GM19468 (cell line): ENCODE results near the gene EIF4E3.
A peak's percentile ranks its signal among the peaks of the same experiment; 100 is the strongest.

Experiments
- ATAC-seq: cut with Tn5 transposase; IDR thresholded peaks from one replicate; pipeline ENCODE4 v1.9.1; 2021; ENCODE audit warnings: mild to moderate bottlenecking, moderate library complexity, moderate number of reproducible peaks; ENCODE audit not compliant: unreplicated experiment; ENCODE audit errors: extremely low read depth

The EIF4E3 gene

DNA sequence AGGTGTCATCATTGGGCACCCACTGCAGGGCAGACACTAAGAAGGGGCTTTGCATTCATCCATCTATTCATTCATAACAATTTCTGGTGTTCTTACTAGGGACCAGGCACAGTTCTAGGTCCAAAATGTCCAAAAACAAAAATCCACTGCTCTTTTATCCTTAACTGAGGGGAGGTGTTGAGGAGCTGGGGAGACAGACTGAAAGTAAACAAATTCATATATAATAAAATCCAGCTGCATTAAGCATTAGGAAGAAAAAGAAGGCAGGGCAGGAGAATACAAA lies 1.1 kb downstream of the EIF4E3 start:
- no peak for ATAC-seq

DNA sequence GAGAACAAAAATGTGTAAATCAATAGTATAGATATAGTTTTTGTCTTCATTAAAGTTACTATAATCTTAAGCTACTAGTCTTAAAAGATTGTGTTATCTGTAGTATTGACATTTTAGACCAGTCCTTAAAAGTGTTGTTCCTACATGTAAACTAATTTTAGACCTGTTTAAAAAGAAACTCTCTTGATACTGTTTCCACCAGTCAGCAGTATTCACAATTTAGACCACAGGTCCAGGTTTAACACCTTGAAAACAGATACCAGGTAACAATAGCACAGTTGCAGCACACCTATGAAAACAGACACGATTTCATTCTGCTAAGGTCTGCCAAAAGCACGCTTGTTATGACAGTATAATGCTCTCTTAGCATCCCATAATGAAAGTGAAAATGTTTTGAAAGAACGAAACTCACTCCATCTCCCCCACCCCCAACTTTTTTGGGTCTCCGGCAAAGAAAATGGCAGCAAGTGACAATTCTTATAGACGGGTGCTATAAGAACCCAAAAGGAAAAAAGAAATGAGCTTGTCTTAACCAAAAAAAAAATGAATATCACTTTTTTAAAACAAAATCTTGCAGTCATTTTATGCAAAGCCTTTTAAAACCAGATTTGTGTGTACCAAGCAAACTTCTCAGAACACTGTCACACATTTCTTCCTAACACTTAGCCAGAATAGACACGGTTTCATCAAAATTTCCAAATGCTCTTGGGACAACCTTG lies 1.6 kb downstream of the EIF4E3 start:
- no peak for ATAC-seq

DNA sequence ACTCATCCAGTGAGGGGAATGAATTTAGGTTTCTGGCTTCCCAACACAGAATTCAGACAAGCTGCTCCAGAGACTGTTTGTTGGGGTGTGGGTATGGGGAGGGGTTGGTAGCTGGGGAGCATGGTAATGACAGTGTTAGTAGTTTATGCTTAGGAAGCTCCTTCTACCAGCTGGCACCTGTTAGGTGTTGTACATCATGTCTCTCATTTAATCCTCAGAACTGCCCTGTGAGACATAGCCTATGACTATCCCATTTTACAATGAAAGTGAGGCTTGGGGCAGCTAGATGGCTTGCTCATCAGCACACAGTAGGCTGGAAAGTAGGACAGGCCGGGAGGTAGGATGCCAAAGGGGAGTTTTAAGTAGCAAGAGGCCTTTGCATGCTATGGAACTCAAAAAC lies 2.5 kb downstream of the EIF4E3 start:
- ATAC-seq: no peak

DNA sequence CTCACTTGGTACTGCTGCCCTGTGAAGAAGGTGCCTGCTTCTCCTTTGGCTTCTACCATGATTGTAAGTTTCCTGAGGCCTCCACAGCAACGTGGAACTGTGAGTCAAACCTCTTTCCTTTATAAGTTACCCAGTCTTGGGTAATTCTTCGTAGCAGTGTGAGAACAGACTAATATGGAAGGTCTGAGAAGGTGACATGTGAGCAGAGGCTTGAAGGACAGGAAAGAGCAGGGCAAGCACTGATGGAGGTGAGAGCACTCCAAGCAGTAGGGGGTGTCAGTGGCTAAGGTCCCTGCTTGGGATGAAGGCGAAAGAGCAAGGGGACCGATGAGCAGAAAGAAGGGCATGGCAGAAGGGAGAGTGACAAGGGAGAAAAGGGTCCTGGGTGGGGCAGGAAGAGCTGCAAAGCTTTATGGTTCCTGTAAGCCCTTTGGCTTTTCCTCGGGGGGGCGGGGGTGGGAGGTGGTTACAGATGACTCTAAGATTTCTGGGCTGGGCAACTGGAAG lies 3.5 kb downstream of the EIF4E3 start:
- no peak for ATAC-seq

DNA sequence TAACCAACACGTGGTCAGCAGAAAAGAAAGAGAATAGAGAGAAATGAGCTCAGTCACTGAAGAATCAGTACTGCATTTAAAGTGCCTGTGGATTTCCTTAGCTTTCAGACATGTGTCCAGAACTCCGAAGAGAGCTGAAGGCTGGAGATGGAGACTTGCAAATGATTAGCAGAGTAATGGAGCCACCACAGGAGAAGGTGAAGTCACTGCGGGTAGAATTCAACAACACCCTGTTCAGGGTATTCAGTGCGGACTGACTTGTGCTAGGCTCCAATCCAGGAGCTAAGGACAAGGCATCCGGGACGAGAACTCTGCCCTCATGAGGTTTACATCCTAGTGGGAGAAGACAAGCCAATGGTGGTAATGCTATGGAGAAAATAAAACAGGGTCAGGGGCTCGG lies 4.2 kb downstream of the EIF4E3 start:
- no peak for ATAC-seq

DNA sequence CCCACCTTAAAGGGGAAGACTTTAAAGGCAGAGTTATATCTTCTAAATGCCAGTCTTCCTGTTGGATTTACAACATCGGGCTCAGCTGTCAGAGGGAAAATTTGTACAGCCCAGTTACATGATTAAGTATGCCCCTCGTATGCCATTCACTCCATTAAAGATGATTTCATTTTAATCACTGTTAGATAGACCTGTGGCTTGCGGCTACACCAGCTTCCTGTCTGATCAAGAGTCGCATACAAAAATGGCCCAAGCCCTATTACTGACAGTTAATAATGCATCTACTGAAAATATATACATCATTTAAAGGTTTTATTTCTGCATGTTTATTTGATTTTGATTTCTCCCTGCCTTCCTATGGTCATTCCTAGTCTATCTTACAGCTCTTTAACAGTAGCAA lies 7.1 kb downstream of the EIF4E3 start:
- ATAC-seq: no peak

DNA sequence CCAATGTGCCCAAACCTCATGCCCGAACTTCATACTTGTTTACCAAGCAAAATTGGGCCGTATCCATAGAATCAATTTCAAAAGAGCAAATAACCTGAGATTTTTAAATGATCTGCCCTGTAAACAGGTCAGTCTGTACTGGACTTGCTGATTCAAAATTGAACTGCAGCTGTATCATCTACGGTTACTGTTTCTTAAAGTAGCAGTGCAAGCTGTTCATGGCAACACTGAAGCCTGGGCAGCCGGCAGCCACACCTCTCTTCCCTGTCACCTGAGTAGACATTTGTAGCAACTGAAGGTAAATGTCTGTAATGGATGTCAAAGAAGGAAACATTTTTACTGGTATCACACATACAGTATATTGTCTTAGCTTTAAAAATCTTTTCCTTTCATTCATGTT lies 10.6 kb downstream of the EIF4E3 start:
- no peak for ATAC-seq

DNA sequence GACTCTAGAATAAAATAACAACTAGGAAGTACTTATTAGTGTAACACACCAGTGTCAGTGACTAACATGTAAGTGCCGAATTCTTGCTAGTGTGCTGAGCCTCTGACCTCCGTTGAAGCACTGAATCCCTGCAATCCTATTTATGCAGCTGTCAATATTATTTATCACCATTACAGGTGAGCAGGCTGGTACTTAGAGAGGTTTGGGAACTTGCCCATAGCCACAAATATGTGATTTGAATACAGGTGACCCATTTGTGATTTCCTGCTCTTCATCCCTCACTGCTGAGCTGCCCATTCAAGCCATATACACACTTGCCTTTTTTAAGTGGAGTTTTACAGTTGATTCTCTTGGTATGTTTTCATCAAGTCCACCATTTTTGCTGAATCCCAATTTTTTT lies 12.2 kb downstream of the EIF4E3 start:
- ATAC-seq: no peak

DNA sequence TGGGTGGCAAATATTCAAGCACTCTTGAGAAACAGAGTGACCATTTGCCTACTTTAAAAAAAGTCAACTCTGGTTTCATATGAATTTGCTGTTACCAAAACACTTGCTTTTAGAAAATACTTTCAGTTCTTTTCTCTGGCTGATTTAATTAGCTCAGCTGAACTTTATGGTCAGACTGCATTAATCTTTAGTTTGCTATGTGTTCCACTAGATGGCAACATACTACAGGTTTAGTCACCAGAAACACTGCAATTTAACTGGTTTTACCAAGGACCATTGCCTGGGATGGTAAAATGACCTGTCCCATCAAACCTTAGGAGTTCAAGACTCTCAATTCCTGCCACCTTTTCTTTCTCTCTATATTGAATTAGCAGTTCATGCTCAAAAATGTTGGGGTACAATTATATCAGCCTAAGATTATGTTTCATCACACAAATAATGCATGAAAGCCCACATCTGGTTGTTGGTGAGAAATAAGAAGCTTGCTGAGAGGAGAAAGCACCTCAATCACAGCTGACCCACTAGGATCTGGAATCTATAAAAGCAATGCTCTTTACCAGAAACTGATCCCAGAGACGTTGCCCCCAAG lies 14.2 kb downstream of the EIF4E3 start:
- peak; percentile 39 for ATAC-seq

DNA sequence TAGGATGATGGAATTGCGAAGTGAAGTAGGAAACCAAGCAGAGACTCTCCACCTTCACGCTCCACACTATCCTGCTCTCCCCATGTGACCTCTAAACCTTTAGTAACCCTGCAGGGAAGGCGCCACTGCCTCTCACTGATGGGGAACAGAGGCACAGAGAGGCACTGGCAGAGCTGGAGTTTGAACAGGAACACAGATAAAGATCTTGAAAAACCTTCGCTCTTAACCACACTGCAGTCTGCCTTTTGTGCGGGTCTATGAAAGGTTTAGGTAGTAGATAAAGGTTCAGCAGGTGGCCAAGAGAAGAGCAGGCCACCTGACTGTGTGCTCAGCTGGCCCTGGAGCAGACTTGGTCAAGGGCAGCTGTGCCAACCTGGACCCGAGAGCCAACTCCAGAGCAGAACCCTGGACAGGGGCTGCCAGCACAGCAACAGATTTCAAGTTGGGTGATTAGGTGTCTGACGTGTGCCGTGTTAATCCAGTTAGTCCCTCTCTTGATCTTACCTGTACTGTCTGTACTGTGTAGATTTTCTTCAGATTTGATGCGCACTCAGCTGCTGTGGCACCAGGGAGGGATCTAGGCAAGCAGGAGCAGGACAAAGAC lies 15.2 kb downstream of the EIF4E3 start:
- ATAC-seq: no peak

DNA sequence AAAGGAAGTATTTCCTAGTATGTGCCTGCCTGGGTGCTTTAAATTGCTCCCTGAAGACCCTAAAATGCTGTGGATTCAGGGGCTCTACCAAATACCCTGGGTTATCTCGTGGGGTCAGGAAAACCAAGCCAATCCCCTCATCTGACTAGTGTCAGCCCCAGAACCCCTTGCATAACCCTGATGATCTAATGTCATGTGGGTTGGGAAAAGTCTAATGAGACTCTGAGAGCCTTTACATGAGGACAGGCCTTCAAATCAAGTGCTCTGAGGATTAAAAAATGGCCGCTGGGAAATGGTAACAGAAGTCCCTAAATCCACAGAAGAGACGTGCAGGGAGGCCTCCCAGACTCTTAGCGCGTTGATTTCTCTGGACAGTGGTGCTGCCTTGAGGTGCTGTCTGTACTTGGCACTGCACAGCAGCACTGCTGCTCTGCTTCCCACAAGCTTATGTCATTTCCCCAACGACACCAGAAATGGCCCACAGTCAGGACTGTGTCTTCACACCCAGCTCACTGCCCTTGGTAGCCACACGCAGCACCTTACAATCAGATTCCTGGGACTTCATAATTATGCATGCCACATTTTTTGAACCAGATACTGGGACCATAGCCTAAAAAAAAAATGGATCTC lies 16.6 kb downstream of the EIF4E3 start:
- ATAC-seq: no peak

DNA sequence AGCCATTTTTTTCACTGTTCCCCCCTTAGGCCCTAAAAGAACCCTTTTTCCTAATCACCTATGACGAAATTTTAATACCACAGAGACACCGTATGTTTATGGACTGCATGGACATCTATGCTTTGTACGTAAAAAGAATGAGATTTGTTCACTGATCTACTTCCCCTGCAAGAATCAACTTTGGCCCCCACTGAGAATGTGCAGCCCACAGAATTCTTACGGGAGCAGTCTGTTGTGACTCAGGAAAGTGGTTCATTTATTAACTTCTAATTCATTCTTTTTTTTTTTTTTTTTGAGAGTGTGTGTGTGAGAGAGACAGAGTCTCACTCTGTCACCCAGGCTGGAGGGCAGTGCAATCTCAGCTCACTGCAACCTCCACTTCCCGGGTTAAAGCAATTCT lies 17.6 kb downstream of the EIF4E3 start:
- no peak for ATAC-seq

DNA sequence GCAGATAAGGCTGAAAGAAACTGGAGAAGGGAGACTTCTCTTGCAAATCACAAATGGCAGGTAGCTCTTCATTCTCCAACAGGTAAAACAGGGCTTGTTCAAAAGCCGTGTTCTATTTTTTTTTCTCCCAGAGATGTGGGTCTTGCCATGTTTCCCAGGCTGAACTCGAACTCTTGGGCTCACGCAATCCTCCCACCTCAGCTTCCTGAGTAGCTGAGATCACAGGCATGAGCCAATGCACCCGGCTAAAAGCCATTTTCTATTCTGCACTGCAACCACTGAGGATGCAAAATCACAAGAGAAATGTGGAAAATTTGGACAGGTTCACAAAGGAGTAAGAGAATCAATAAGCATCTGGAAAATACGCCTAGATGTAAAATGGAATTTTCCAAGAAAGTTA lies 19.5 kb downstream of the EIF4E3 start:
- ATAC-seq: no peak

DNA sequence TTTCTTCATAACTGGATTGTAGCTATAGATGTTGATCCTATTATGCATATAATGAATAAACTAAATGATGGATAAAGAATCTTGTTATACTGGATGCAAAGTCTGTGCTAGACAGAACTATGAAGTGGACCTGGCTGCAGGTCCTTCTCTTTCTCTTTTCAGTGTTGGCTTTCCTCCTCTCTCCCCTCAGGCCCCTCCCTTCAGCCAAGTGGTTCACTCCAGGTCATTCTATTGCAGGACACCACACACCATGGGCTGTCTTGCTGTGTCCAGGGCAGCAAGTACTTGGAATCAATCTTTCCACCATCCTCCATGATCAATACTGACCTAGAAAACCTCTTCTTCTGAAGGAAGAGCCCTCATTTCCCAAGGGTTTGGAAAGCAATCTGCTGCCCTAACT lies 20.3 kb downstream of the EIF4E3 start:
- ATAC-seq: no peak

DNA sequence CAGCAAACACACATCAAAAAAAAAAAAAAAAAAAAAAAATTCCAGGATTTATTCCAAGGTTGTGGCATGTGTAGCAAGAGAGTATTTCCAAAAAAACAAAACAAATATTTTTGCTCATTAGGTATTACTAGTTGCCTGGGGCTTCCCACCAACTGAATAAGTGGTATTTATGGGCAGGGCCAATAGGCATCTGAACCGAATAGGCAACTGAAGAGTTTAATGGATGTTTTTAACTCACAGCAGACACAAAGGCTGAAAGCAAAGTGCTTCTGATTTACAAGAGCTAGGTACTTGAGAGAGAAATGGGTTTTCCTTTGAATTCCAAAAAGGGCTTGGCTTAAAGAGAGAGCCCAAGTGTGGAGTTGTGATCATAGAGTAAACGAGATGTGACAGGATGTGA lies 21.4 kb downstream of the EIF4E3 start:
- no peak for ATAC-seq

DNA sequence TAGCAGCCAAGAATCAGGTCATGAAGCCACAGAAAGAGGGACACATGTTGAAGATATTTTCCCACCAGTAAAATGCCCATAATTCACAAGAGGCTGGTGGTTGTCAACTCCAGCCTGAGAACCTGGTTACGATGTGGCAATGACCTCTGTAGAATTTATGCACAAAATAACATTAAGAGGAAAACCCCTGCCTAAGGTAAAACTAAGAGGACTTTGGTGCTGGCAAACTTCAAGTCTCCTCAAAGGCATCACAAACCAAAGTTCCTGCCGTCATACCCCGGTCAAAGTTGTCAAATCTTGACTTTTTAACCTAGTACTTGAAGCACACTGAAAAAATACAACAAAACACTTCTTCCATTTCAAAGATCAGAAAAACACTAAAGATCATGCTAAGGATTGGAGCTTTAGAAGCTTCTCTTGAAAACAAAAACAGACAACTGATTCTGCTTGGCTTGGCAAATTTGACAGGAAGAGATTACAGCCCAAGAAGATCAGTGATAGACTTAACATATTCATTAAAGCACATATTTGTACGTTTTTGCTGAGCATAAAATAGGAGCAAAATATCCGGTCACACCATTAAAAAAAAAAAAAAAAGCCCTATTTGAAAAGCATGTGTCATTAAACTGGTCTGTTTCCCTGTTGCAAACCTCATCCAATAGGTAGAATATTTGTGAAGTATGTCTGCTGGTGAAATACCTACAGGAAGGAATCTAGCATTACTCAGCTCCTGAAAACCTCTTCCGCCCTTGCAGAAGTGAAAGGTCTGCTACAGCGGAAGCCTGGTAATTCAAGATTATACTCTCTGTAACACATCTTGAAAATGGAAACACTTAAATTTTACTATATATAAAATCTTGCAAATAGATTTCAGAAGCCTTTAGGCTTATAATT lies 22.8 kb downstream of the EIF4E3 start:
- no peak for ATAC-seq

DNA sequence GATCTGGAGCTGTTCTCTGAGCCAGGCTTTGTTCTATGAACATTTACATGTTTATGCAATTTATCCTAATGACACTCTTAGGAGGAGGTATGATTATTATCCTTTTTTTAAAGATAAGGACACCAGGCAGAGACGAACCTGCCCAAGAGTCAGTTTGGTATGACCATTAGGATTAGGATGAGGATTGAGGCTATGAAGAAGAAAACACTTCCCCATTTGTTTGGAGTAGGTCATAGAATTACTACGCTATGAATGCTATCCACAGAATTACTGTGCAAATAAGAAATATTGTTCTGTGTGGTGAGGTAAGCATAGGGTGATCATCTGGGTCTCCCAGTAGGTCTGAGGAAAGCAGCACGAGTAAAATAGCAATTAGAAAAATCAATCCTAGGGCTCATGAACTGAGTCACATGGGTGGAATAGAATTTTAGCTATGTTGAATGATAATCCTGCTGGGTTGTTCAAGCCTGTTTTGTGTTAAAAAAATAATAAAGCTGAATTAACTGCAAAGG lies 23.9 kb downstream of the EIF4E3 start:
- no peak for ATAC-seq

DNA sequence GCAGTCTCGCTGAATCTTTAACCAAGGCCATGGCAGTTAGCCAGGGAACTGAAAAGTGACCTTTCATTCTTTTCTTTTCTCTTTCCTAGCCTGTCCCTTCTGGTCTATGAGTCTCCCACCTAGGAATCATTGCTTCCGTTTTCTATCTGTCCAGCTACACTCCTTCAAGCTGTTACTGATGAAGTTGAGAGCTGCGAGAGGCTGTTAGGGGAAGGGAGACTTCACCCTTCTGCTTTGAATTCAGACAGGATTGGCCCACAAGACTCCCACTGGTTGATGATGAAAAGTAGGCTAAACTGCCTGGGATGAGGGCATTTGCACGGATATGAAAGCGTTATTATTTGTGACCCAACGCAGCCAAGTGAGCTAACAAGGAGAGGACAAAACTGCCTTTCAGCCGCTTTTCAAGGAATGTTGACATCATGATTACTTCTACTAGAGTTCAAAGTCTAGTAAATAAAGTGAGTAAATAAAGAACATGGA lies 30.2 kb downstream of the EIF4E3 start:
- no peak for ATAC-seq

DNA sequence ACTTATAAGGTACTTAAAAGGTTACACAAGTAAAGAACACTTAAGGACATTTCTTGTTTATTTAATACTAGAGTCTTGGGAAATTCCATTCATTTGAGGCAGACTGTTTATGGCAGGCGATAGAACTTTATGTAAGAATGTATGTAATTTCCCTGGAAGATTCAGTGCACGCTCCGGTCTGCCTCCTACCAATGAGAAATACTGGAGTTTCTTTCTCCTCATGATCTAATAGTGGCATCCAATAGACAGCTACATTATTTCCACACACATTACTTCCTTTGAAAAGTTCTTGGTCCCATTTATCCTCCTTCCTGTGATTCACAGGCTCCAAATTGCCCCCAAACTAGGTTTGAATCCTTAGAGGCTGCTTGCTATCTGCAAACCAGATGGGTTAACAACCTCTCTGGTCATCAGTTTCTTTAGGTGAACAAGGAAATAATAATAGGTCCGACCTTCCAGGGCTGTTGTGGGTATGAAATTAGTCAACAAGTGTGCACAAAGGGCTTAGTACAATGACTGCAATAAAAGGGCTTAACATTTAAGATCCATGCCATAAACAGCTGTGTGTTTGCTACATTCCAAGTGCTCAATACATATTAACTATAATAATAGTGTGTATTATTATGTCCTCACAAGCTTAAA lies 30.7 kb downstream of the EIF4E3 start:
- no peak for ATAC-seq

DNA sequence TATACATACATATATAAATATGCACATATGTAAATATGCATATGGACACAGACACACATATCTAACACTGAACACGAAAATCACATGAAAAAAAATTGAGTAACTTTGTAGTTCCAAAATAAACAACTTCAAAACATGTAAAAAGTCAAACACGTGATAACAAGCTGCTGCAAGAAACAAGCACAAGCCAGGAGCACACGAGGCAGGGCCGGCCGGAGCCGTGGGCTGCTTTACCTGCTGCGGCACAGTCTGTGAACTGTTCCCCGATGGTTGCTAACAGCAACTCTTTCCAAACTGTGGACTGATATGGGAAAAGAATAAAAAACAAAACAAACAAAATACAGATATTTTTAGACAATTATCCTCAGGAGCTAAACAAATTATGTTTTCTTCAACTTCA lies 31.6 kb downstream of the EIF4E3 start:
- ATAC-seq: no peak
